Neutrophil (primary cell): Measurements from ENCODE around the gene MT1A.

Source experiments
- H3K27ac ChIP-seq: fragments of 200-600 bp; sonication (generic); 2 replicates; pipeline ENCODE4 v1.5.1; 2016; ENCODE audit warnings: mild to moderate bottlenecking, moderate library complexity
- H3K27me3 ChIP-seq: fragments of 200-600 bp; sonication (generic); 2 replicates; pipeline ENCODE4 v1.6.0; 2016; ENCODE audit warnings: mild to moderate bottlenecking
- H3K36me3 ChIP-seq: fragments of 200-600 bp; sonication (generic); 2 replicates; pipeline ENCODE4 v1.5.1; 2017
- H3K4me1 ChIP-seq, 2 experiments: fragments of 200-600 bp in 1 of 2; sonication (generic) in 1 of 2; 1 replicate in 1 of 2; 2 replicates in 1 of 2; pipeline versions ENCODE4 v1.5.1 to v1.6.1; 2013 to 2016; ENCODE audit warnings: low read depth in 1 of 2, low read length in 1 of 2, mild to moderate bottlenecking in 1 of 2, moderate library complexity in 1 of 2; ENCODE audit not compliant: control insufficient read depth in 1 of 2, insufficient read depth in 1 of 2
- H3K4me3 ChIP-seq, 2 experiments: fragments of 200-600 bp in 1 of 2; sonication (generic) in 1 of 2; 1 replicate in 1 of 2; 2 replicates in 1 of 2; pipeline ENCODE4 v1.5.1; 2013 to 2016; ENCODE audit warnings: low read depth in 1 of 2, low read length in 1 of 2, mild to moderate bottlenecking in 1 of 2, moderate library complexity in 1 of 2
- H3K9me3 ChIP-seq: fragments of 200-600 bp; sonication (generic); 2 replicates; pipeline ENCODE4 v1.5.1; 2016
- CTCF ChIP-seq: fragments of 200-600 bp; sonication (generic); IDR thresholded peaks from 2 replicates; pipeline ENCODE4 v1.5.1; 2016; ENCODE audit warnings: antibody characterized with exemption

Gene MT1A

GRCh38 chr16:56629531-56629930 is 8.9 kb upstream of the MT1A start:
- peaks cover 100% of the 10 kb centered on the region for H3K27me3 ChIP-seq
- no peak for TF ChIP-seq CTCF
- no peaks in the 10 kb centered on the region for H3K4me1 ChIP-seq

GRCh38 chr16:56630134-56630533 is 8.3 kb upstream of the MT1A start:
- H3K27me3 ChIP-seq = peaks cover 100% of the 10 kb centered on the region
- no peak for TF ChIP-seq CTCF
- no peak overlapping the region for H3K4me3 ChIP-seq
- peaks cover 0 to 2% of the 10 kb centered on the region in 2 experiments for H3K4me1 ChIP-seq
- H3K27ac ChIP-seq = no peak overlapping the region
- no peaks in the 10 kb centered on the region for H3K9me3 ChIP-seq
- H3K36me3 ChIP-seq = no peaks in the 10 kb centered on the region

More at GRCh38 chr16:56629531-56629930, 8.9 kb upstream of the MT1A start:
- Histone ChIP-seq H3K9me3 (no peaks in the 10 kb centered on the region), H3K36me3 (no peaks in the 10 kb centered on the region), H3K27ac (no peak overlapping the region), H3K4me3 (no peak overlapping the region)

DNA sequence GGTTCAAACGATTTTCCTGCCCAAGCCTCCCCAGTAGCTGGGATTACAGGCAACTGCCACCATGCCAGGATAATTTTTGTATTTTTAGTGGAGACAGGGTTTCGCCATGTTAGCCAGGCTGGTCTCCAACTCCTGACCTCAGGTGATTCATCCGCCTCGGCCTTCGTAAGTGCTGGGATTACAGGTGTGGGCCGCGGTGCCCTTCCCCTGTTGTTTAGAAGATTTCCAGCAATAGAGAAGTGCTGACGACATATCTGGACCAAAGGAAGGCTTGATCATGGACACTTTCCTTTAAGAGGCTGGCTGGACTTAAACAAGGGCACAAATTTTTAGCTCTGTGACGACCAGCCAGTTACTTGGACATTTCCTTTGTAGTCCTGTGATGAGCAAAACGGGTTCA is 7.3 kb upstream of the MT1A start:
- Histone ChIP-seq H3K4me1 (peaks cover 0 to 3% of the 10 kb centered on the region in 2 experiments), H3K27ac (no peak overlapping the region), H3K36me3 (no peaks in the 10 kb centered on the region), H3K27me3 (peaks cover 100% of the 10 kb centered on the region), H3K9me3 (no peaks in the 10 kb centered on the region), H3K4me3 (no peak overlapping the region)
- TF ChIP-seq CTCF = no peak

DNA sequence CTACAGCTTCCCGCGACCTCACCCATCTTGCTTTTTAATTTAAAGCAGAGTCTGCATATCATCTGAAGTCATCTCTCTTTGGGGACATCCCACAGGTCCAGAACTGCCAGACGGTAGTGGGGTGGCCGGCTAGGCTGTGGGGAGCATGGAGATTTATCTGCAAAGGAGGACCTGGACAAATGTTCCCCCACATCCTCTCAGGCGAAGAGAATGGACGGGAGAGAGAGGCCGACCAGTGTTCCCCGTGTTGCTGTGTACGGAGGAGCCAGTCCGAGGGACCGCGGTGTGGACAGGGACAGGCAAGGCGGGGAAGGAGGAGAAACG is 6.7 kb upstream of the MT1A start:
- H3K4me3 ChIP-seq = no peak overlapping the region
- H3K9me3 ChIP-seq = no peaks in the 10 kb centered on the region
- H3K36me3 ChIP-seq = no peaks in the 10 kb centered on the region
- no peak overlapping the region for H3K27ac ChIP-seq
- peaks cover 100% of the 10 kb centered on the region for H3K27me3 ChIP-seq
- TF ChIP-seq CTCF = no peak
- peaks cover 0 to 3% of the 10 kb centered on the region in 2 experiments for H3K4me1 ChIP-seq

DNA sequence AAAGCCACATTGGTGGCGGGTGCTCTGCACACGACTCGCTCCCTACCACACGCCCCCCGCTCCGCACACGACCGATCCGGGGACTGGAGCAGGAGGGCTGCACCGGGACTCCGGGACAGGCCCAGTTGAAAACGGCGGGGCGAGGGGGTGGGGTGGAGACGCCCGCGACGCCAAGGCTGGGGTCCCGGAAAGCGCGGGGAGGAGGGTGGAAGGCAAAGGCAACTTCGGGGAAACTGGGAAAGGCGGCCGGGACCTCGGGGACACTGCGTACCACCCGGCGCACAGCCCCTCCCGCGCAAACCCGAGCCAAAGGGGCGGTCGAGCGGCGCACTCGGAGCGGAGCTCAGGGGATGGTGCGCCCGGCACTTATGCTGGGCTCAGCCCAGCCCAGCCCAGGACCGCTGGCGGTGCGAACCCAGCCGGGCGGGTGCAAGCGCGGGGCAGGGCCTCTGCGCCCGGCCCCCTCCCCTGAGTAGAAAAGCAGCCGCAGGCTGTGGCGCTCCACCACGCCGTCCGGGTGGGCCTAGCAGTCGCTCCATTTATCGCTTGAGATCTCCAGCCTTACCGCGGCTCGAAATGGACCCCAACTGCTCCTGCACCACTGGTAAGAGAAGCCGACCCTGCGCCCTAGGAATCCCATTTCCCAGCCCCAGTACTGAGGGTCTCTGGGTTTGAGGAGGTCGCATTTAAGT is 6.2 kb upstream of the MT1A start, which contains the start of gene MT1M:
Gene MT1M, plus strand, starts transcription at position 504 of the 692 bp plus-strand sequence. Its CDS starts 73 bp downstream, at position 577.
- H3K36me3 ChIP-seq = no peaks in the 10 kb centered on the region

More for the DNA sequence above, 6.2 kb upstream of the MT1A start, which contains the start of gene MT1M:
- H3K4me1 ChIP-seq = peaks cover 0 to 3% of the 10 kb centered on the region in 2 experiments
- H3K27me3 ChIP-seq = peaks cover 100% of the 10 kb centered on the region
- no peak within 1 kb of the TSS for H3K27ac ChIP-seq
- no peaks in the 10 kb centered on the region for H3K9me3 ChIP-seq
- H3K4me3 ChIP-seq = no peak within 1 kb of the TSS
- no peak for TF ChIP-seq CTCF
